Sigmoid colon (tissue), 4 donors: ENCODE measurements around the gene PSG7.
"Not testable (repeated sequence)": the region's sequence is repeated elsewhere in the genome, so short reads cannot be mapped to it uniquely, and the experiment has no call there.

Experiments used
- CTCF ChIP-seq, 4 experiments: fragments of 450-650 bp in 3 of 4; fragments of 200-600 bp in 1 of 4; IDR thresholded peaks; one replicate each; pipeline ENCODE4 v1.5.1; 2016 to 2019; ENCODE audit warnings: antibody characterized with exemption in 4 of 4, mild to moderate bottlenecking in 3 of 4, moderate library complexity in 2 of 4
- EP300 ChIP-seq, 4 donors: sonication (generic); formaldehyde crosslinking; IDR thresholded peaks; one replicate each; pipeline ENCODE4 v1.6.1; 2017; ENCODE audit warnings: antibody characterized with exemption in 4 of 4
- POLR2A ChIP-seq, 2 donors: fragments of 450-650 bp; IDR thresholded peaks; one replicate each; pipeline ENCODE4 v1.6.1; 2016; ENCODE audit warnings: antibody characterized with exemption in 2 of 2, mild to moderate bottlenecking in 2 of 2, moderate library complexity in 2 of 2
- POLR2AphosphoS5 ChIP-seq, 4 donors: sonication (generic); formaldehyde crosslinking; IDR thresholded peaks; one replicate each; pipeline ENCODE4 v1.6.1; 2017; ENCODE audit warnings: antibody characterized with exemption in 4 of 4

GRCh38 chr19:42875881-42876280, 61.1 kb downstream of the PSG7 start:
- TF ChIP-seq POLR2AphosphoS5, CTCF, EP300, POLR2A (IDR thresholded peaks at IDR 0.05): not testable (repeated sequence)
